Stimulated activated naive CD8-positive, alpha-beta T cell treated with anti-CD3 and anti-CD28 coated beads, Interleukin-15, amount 100 ng/mL, for 72 hours (primary cell): ENCODE data around the gene TBX15.

Experiments
- ATAC-seq: fragments of 150-1000 bp; cut with Tn5 transposase; 2 replicates; pipeline ENCODE4 v1.10.0; 2021; ENCODE audit warnings: mild to moderate bottlenecking, moderate library complexity
- DNase-seq, 2 donors: peaks; one replicate each; pipeline ENCODE4 v3.0.0; 2021 to 2022
- H3K27ac Mint-ChIP-seq, 2 donors: one replicate each; pipeline ENCODE4 v1.8.0; 2022; ENCODE audit warnings: mild to moderate bottlenecking in 2 of 2, mixed read lengths in 2 of 2, moderate library complexity in 2 of 2
- H3K27me3 Mint-ChIP-seq: one replicate; pipeline ENCODE4 v1.8.0; 2022; ENCODE audit warnings: mixed read lengths
- H3K4me1 Mint-ChIP-seq: one replicate; pipeline ENCODE4 v1.8.0; 2022; ENCODE audit warnings: mild to moderate bottlenecking, mixed read lengths
- H3K4me3 Mint-ChIP-seq, 2 donors: one replicate each; pipeline ENCODE4 v1.8.0; 2022; ENCODE audit warnings: mild to moderate bottlenecking in 2 of 2, mixed read lengths in 2 of 2, moderate library complexity in 1 of 2
- H3K9me3 Mint-ChIP-seq, 2 donors: one replicate each; pipeline ENCODE4 v1.8.0; 2022; ENCODE audit warnings: mixed read lengths in 2 of 2

The TBX15 gene

GRCh38 chr1:118988186-118989005 lies at the start of gene TBX15:
Gene TBX15, minus strand, starts transcription at chr1:118988343. Its CDS starts 548 bp downstream, at chr1:118987795.
- Mint-ChIP-seq H3K4me3 (peak within 1 kb of the TSS; percentile 55 to 78), H3K27me3 (peaks cover 99% of the 10 kb centered on the region), H3K27ac (peak within 1 kb of the TSS in 1 of 2 donors; percentile 49), H3K9me3 (peaks cover 8 to 10% of the 10 kb centered on the region in 2 donors), H3K4me1 (peaks cover 78% of the 10 kb centered on the region)
- ATAC-seq: no peak
- DNase-seq: no peak

DNA sequence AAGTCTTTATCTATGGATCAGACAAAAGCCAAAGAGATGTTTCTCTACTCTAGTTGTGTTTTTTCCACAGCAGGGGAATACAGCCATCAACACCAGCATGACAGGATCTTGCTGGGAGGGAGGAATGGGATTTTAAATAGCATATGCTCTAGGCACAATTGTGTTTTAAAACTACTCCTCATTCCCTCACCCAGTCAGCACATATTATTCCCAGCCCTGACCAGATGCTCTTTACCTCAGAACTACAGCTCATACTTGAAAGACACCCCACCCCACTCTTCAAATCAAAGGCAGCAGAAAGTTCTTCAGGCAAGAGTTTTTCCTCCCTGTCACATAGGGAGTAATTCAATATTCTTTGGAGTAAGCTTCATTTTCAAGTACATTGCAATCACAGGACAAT lies 46.2 kb upstream of the TBX15 start:
- no peak overlapping the region for H3K27ac Mint-ChIP-seq
- peaks cover 0 to 7% of the 10 kb centered on the region in 2 donors for H3K9me3 Mint-ChIP-seq
- H3K4me3 Mint-ChIP-seq: no peak overlapping the region
- no peak for DNase-seq
- ATAC-seq: no peak
- no peaks in the 10 kb centered on the region for H3K27me3 Mint-ChIP-seq
- H3K4me1 Mint-ChIP-seq: no peaks in the 10 kb centered on the region

DNA sequence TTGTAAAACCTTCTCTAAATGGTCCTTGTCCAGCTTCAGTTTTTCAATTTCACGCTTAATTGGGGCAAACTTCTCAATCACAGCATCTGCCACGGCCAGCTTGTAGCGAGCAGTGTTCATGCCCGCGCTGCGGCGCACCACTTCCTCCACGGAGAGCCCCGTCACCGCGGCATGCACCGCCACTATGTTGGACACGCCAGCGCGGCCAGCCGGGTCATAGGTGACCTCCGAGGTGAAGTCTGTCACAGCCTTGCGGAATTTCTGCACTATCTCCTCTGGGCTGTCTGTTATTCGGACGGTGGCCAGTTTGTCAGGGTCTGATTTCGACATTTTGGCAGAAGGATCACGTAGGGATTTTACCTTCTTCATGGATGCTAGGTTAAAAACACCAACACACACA lies 44.8 kb upstream of the TBX15 start:
- Mint-ChIP-seq H3K27me3 (no peaks in the 10 kb centered on the region), H3K27ac (no peak overlapping the region), H3K9me3 (peaks cover 3 to 7% of the 10 kb centered on the region in 2 donors), H3K4me1 (no peaks in the 10 kb centered on the region), H3K4me3 (no peak overlapping the region)
- ATAC-seq (no peak), DNase-seq (no peak)

- ATAC-seq: no peak
- Mint-ChIP-seq H3K4me3 (no peak overlapping the region), H3K9me3 (peaks cover 14% of the 10 kb centered on the region in 2 donors), H3K27me3 (no peaks in the 10 kb centered on the region), H3K4me1 (no peaks in the 10 kb centered on the region), H3K27ac (peak overlapping the region in 1 of 2 donors; percentile 81)
- DNase-seq: no peak
Measured at GRCh38 chr1:119027759-119028158, 39.6 kb upstream of the TBX15 start.

- no peak for DNase-seq
Measured at GRCh38 chr1:119026956-119027355, 38.8 kb upstream of the TBX15 start.

DNA sequence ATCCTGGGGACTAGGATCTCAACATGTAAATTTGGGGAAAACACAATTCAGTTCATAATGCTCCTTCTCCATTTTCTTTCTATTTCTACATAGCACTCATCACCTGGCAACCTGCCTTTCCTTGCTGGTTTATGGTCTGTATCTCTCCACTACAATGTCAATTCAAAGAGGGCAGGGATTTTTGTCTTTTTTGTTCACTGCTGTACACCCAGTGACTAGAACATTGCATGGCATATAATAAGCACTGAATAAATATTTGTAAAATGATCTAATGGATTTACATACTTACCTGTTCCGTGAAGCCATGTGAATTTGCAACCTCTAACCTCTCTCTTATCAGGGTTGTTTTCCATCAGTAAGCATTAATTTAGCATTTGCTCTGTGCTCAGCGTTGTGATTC lies 27.4 kb upstream of the TBX15 start:
- ATAC-seq: no peak
- Mint-ChIP-seq H3K4me3 (no peak overlapping the region), H3K9me3 (peaks cover 41 to 51% of the 10 kb centered on the region in 2 donors), H3K27me3 (peaks cover 12% of the 10 kb centered on the region), H3K27ac (no peak overlapping the region), H3K4me1 (no peaks in the 10 kb centered on the region)
- no peak for DNase-seq

More at GRCh38 chr1:119026956-119027355, 38.8 kb upstream of the TBX15 start:
- H3K27me3 Mint-ChIP-seq: no peaks in the 10 kb centered on the region
- H3K9me3 Mint-ChIP-seq: peaks cover 14 to 17% of the 10 kb centered on the region in 2 donors
- ATAC-seq: no peak
- H3K4me1 Mint-ChIP-seq: no peaks in the 10 kb centered on the region
- H3K27ac Mint-ChIP-seq: no peak overlapping the region
- no peak overlapping the region for H3K4me3 Mint-ChIP-seq

GRCh38 chr1:119012383-119012782 lies 24.2 kb upstream of the TBX15 start:
- Mint-ChIP-seq H3K4me3 (no peak overlapping the region), H3K27me3 (peaks cover 38% of the 10 kb centered on the region), H3K9me3 (peaks cover 25 to 38% of the 10 kb centered on the region in 2 donors), H3K27ac (no peak overlapping the region), H3K4me1 (peaks cover 13% of the 10 kb centered on the region)
- DNase-seq (no peak), ATAC-seq (no peak)

- ATAC-seq: no peak
- Mint-ChIP-seq H3K4me3 (no peak overlapping the region), H3K27ac (no peak overlapping the region), H3K4me1 (peaks cover 13% of the 10 kb centered on the region), H3K9me3 (peaks cover 25 to 38% of the 10 kb centered on the region in 2 donors), H3K27me3 (peaks cover 44% of the 10 kb centered on the region)
- DNase-seq: no peak
Measured at GRCh38 chr1:119011706-119012105, 23.6 kb upstream of the TBX15 start.

DNA sequence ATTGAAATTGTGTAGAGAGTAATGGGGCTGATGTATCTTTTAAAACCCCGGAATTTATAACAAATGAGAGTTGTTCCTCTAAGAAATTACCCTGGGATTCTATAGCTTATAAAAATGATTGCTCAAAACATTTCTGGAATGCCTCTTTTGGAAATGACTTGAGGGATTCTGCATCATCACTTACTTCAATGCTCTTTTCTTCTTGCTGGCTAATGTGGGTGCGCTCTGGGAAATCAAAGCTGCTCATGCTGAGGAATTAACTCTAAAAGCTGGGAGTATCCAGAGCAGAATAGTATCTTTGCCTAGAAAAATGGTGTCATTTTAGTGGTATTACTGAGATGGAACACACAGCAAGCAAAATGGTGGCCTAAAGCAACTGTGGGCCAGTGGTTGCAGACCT lies 23.0 kb upstream of the TBX15 start:
- Mint-ChIP-seq H3K4me3 (no peak overlapping the region), H3K27ac (no peak overlapping the region), H3K27me3 (peaks cover 50% of the 10 kb centered on the region), H3K4me1 (peaks cover 13% of the 10 kb centered on the region), H3K9me3 (peaks cover 25 to 38% of the 10 kb centered on the region in 2 donors)
- DNase-seq: no peak
- ATAC-seq: no peak

- H3K4me3 Mint-ChIP-seq: no peak overlapping the region
- DNase-seq: no peak
- peaks cover 13% of the 10 kb centered on the region for H3K4me1 Mint-ChIP-seq
- H3K27ac Mint-ChIP-seq: no peak overlapping the region
- peaks cover 24 to 39% of the 10 kb centered on the region in 2 donors for H3K9me3 Mint-ChIP-seq
- ATAC-seq: no peak
- H3K27me3 Mint-ChIP-seq: peaks cover 59% of the 10 kb centered on the region
Measured at GRCh38 chr1:119010201-119010600, 22.1 kb upstream of the TBX15 start.

- peaks cover 69% of the 10 kb centered on the region for H3K27me3 Mint-ChIP-seq
- H3K4me3 Mint-ChIP-seq: no peak overlapping the region
- DNase-seq (no peak), ATAC-seq (no peak)
- H3K9me3 Mint-ChIP-seq: peaks cover 15 to 30% of the 10 kb centered on the region in 2 donors
- peaks cover 13% of the 10 kb centered on the region for H3K4me1 Mint-ChIP-seq
- H3K27ac Mint-ChIP-seq: no peak overlapping the region
Measured at GRCh38 chr1:119009312-119009655, 21.1 kb upstream of the TBX15 start.

DNA sequence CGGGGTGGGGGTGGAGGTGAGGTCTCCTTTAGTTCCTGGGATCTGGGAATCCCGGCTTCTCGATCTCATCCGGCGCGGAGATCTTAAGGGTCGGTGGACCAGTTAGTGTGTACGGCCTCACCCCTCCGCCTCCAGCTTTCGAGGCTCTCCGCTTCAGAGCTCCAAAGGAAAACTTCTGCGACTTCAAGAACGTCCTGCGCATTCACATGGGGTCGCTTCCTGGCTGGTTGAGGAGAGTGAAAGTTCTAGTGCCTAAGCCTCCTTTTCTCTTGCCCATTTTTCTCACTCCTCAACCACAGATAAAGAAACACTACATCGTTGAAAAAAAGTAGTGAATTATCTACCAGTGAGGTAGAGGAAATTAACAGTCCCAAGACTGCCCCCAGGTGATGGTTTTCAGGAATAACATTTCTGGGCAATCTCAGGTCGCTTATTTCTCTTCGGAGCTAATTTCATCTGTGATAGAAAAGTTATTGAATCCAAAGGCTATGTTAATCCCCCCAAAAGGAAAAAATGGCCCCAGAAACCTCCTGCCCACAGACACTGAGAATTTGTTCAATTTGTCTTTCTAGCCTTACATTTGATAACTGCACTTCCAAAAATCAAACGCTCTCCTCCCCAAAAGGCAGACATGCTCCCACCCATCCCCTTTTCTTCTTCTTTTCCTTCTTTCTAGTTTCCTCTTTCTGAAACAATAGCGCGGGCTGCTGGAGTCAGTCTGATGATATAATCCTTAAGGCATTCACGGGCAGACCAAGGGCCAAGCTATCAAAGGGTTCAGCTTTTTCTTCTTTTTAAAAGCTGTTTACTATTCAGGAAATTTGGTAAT lies 20.6 kb upstream of the TBX15 start:
- peak overlapping the region; percentile 28 to 56 for H3K4me3 Mint-ChIP-seq
- ATAC-seq: peak; percentile 33
- DNase-seq: no peak
- peaks cover 74% of the 10 kb centered on the region for H3K27me3 Mint-ChIP-seq
- H3K4me1 Mint-ChIP-seq: peaks cover 13% of the 10 kb centered on the region
- peak overlapping the region in 1 of 2 donors; percentile 71 for H3K27ac Mint-ChIP-seq
- peaks cover 15 to 27% of the 10 kb centered on the region in 2 donors for H3K9me3 Mint-ChIP-seq

DNA sequence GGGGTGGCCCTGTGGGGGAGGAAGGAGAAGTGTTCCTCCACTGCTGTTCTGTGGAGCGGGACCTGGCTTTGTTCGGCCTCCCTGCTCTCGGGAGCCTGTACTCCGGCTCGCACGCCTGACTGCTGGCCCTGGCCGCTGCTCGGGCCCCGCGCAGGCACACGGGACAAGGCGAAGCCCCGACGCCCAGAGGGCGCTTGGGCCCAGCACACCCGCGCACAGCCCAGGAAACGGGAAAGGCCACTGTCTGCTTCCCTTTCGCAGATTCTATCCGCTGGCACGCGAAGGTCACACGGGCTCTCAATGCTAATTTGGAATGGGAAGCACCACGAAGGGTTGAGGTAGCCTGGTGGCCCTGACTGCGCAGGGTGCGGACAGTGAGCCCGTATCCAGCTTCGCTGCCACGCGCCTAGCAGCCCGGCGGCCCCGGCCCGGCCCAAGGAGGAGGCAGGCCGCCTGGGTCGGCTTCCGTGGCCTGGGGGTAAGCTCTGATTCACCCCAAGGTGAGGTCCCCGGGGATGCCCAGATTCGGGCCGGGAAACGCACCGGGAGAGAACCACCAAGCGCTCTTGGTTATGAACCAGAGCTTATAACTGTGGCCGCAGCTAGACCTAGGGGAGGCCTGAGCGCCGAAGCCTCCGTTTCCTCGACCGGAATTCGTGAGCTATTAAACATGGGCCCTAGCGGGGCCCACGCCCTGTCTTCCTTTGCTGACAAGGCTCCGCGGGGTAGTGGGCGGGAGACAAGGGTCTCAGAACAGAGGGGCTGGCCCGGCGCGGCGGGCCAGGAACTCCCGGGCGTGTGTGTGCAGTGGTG lies 19.7 kb upstream of the TBX15 start:
- Mint-ChIP-seq H3K27me3 (peaks cover 81% of the 10 kb centered on the region), H3K4me3 (peak overlapping the region; percentile 60 to 63), H3K4me1 (peaks cover 13% of the 10 kb centered on the region), H3K27ac (no peak overlapping the region), H3K9me3 (peaks cover 14 to 18% of the 10 kb centered on the region in 2 donors)
- no peak for DNase-seq
- peak; percentile 52 for ATAC-seq

GRCh38 chr1:119007339-119007669 lies 19.2 kb upstream of the TBX15 start:
- no peak overlapping the region for H3K27ac Mint-ChIP-seq
- no peak overlapping the region for H3K4me3 Mint-ChIP-seq
- no peak for ATAC-seq
- peaks cover 9 to 13% of the 10 kb centered on the region in 2 donors for H3K9me3 Mint-ChIP-seq
- H3K27me3 Mint-ChIP-seq: peaks cover 81% of the 10 kb centered on the region
- H3K4me1 Mint-ChIP-seq: peaks cover 16% of the 10 kb centered on the region
- DNase-seq: no peak
